ENCODE measurements around the gene PITPNM1.

The PITPNM1 gene

GRCh38 chr11:67458266-67458665 lies 46.9 kb downstream of the PITPNM1 start:
- Mint-ChIP-seq H3K4me3 (no peak overlapping the region), H3K9me3 (no peaks in the 10 kb centered on the region), H3K27me3 (no peaks in the 10 kb centered on the region), H3K27ac (no peak overlapping the region), H3K36me3 (ENCODE audit: low read depth) (no peaks in the 10 kb centered on the region), H3K4me1 (ENCODE audit: low read depth) (peaks cover 3% of the 10 kb centered on the region)
- DNase-seq = no peak

GRCh38 chr11:67457453-67457852 lies 47.7 kb downstream of the PITPNM1 start:
- Mint-ChIP-seq H3K27ac (no peak overlapping the region), H3K4me3 (no peak overlapping the region), H3K4me1 (ENCODE audit: low read depth) (peaks cover 3% of the 10 kb centered on the region), H3K9me3 (no peaks in the 10 kb centered on the region), H3K36me3 (ENCODE audit: low read depth) (no peaks in the 10 kb centered on the region), H3K27me3 (no peaks in the 10 kb centered on the region)
- no peak for DNase-seq

- H3K4me3 Mint-ChIP-seq = no peak overlapping the region
- H3K4me1 Mint-ChIP-seq (ENCODE audit: low read depth) = peaks cover 7% of the 10 kb centered on the region
- H3K27me3 Mint-ChIP-seq = no peaks in the 10 kb centered on the region
- no peaks in the 10 kb centered on the region for H3K36me3 Mint-ChIP-seq (ENCODE audit: low read depth)
- DNase-seq = no peak
- no peak overlapping the region for H3K27ac Mint-ChIP-seq
- no peaks in the 10 kb centered on the region for H3K9me3 Mint-ChIP-seq
Measured at GRCh38 chr11:67456068-67456705, 49.0 kb downstream of the PITPNM1 start.

- Mint-ChIP-seq H3K27ac (no peak within 1 kb of the TSS), H3K4me1 (ENCODE audit: low read depth) (peaks cover 10% of the 10 kb centered on the region), H3K4me3 (no peak within 1 kb of the TSS), H3K36me3 (ENCODE audit: low read depth) (no peaks in the 10 kb centered on the region), H3K27me3 (no peaks in the 10 kb centered on the region), H3K9me3 (no peaks in the 10 kb centered on the region)
- DNase-seq = no peak
Measured at GRCh38 chr11:67455054-67455453, 50.1 kb downstream of the PITPNM1 start, which contains the start of gene CABP4. Gene CABP4, plus strand, starts transcription at chr11:67455354. Its CDS starts 70 bp downstream, at chr11:67455424.

- Mint-ChIP-seq H3K36me3 (ENCODE audit: low read depth) (no peaks in the 10 kb centered on the region), H3K27me3 (no peaks in the 10 kb centered on the region), H3K4me3 (no peak overlapping the region), H3K27ac (no peak overlapping the region), H3K9me3 (no peaks in the 10 kb centered on the region), H3K4me1 (ENCODE audit: low read depth) (peaks cover 14% of the 10 kb centered on the region)
- DNase-seq = no peak
Measured at GRCh38 chr11:67453816-67454732, 51.1 kb downstream of the PITPNM1 start.

GRCh38 chr11:67452141-67452952 lies 52.8 kb downstream of the PITPNM1 start, which contains the start of gene GPR152:
Gene GPR152, minus strand, starts transcription at chr11:67452729. Its CDS starts 5 bp downstream, at chr11:67452724.
- DNase-seq = no peak
- Mint-ChIP-seq H3K4me1 (ENCODE audit: low read depth) (peaks cover 28% of the 10 kb centered on the region), H3K36me3 (ENCODE audit: low read depth) (no peaks in the 10 kb centered on the region), H3K4me3 (no peak within 1 kb of the TSS), H3K9me3 (no peaks in the 10 kb centered on the region), H3K27ac (peak within 1 kb of the TSS; percentile 33), H3K27me3 (no peaks in the 10 kb centered on the region)

GRCh38 chr11:67451658-67451976 lies 53.5 kb downstream of the PITPNM1 start:
- no peak for DNase-seq
- peaks cover 36% of the 10 kb centered on the region for H3K4me1 Mint-ChIP-seq (ENCODE audit: low read depth)
- H3K9me3 Mint-ChIP-seq = no peaks in the 10 kb centered on the region
- H3K36me3 Mint-ChIP-seq (ENCODE audit: low read depth) = no peaks in the 10 kb centered on the region
- H3K27ac Mint-ChIP-seq = peak overlapping the region; percentile 33
- H3K4me3 Mint-ChIP-seq = no peak overlapping the region
- H3K27me3 Mint-ChIP-seq = no peaks in the 10 kb centered on the region

GRCh38 chr11:67450796-67451657 lies 54.1 kb downstream of the PITPNM1 start:
- H3K9me3 Mint-ChIP-seq = no peaks in the 10 kb centered on the region
- H3K4me1 Mint-ChIP-seq (ENCODE audit: low read depth) = peaks cover 42% of the 10 kb centered on the region
- H3K36me3 Mint-ChIP-seq (ENCODE audit: low read depth) = no peaks in the 10 kb centered on the region
- DNase-seq = no peak
- H3K27ac Mint-ChIP-seq = peak overlapping the region; percentile 33
- no peak overlapping the region for H3K4me3 Mint-ChIP-seq
- no peaks in the 10 kb centered on the region for H3K27me3 Mint-ChIP-seq

GRCh38 chr11:67449116-67449844 lies 55.9 kb downstream of the PITPNM1 start:
- Mint-ChIP-seq H3K4me1 (ENCODE audit: low read depth) (peaks cover 59% of the 10 kb centered on the region), H3K4me3 (no peak overlapping the region), H3K9me3 (no peaks in the 10 kb centered on the region), H3K27me3 (no peaks in the 10 kb centered on the region), H3K36me3 (ENCODE audit: low read depth) (no peaks in the 10 kb centered on the region), H3K27ac (peak overlapping the region; percentile 61)
- DNase-seq = no peak

GRCh38 chr11:67448220-67448609 lies 56.9 kb downstream of the PITPNM1 start:
- no peaks in the 10 kb centered on the region for H3K36me3 Mint-ChIP-seq (ENCODE audit: low read depth)
- no peak overlapping the region for H3K4me3 Mint-ChIP-seq
- no peaks in the 10 kb centered on the region for H3K9me3 Mint-ChIP-seq
- peak overlapping the region; percentile 57 for H3K27ac Mint-ChIP-seq
- DNase-seq = no peak
- peaks cover 65% of the 10 kb centered on the region for H3K4me1 Mint-ChIP-seq (ENCODE audit: low read depth)
- H3K27me3 Mint-ChIP-seq = no peaks in the 10 kb centered on the region

- Mint-ChIP-seq H3K27me3 (no peaks in the 10 kb centered on the region), H3K4me1 (ENCODE audit: low read depth) (peaks cover 84% of the 10 kb centered on the region), H3K27ac (peak overlapping the region; percentile 84), H3K4me3 (no peak overlapping the region), H3K9me3 (no peaks in the 10 kb centered on the region), H3K36me3 (ENCODE audit: low read depth) (no peaks in the 10 kb centered on the region)
- DNase-seq = no peak
Measured at GRCh38 chr11:67445515-67445914, 59.6 kb downstream of the PITPNM1 start.

- DNase-seq = peak; percentile 51
- no peaks in the 10 kb centered on the region for H3K27me3 Mint-ChIP-seq
- peak overlapping the region; percentile 67 for H3K4me3 Mint-ChIP-seq
- peak overlapping the region; percentile 87 for H3K27ac Mint-ChIP-seq
- no peaks in the 10 kb centered on the region for H3K9me3 Mint-ChIP-seq
- H3K4me1 Mint-ChIP-seq (ENCODE audit: low read depth) = peaks cover 83% of the 10 kb centered on the region
- H3K36me3 Mint-ChIP-seq (ENCODE audit: low read depth) = peaks cover 24% of the 10 kb centered on the region
Measured at GRCh38 chr11:67442504-67443404, 62.4 kb downstream of the PITPNM1 start.
